ENCODE data around the gene G2E3.

The G2E3 gene

DNA sequence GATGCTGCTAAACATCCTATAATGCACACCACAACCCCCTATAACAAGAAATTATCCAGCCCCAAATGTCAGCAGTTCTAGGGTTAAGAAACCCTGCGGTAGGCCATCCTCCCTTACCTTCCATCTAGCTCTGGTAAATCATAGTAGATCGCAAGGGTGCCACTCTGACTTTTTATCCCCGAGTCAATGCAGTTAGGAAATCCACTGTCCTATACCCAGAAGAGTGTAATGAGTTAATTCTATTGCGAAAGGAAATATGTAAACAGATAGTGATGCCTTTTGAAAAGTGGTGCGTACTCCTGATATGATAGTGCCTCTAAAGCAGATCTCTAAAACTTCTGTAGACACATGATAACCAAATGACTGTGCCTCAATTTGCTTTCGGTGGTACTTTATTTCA is 93.0 kb downstream of the G2E3 start:
- no peak for DNase-seq (ENCODE audit: low read depth)

DNA sequence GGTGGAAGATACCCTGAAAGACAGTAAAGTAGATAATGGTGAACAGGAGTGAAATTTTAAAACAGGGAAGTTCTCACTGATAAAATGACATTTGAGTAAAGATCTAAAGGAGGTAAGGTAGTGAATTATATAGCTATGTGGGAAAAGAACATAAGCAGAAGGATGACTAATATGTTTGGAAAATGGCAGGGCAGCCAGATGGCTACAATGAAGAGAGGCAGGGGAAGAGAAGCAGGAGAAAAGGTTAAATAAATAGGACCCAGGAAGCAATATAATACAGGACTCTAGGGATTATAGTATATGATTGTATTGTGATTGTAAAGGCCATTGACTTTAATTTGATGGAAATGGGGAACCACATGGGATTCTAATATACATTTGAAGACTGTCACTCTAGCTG is 96.2 kb downstream of the G2E3 start:
- no peak for DNase-seq (ENCODE audit: low read depth)

DNA sequence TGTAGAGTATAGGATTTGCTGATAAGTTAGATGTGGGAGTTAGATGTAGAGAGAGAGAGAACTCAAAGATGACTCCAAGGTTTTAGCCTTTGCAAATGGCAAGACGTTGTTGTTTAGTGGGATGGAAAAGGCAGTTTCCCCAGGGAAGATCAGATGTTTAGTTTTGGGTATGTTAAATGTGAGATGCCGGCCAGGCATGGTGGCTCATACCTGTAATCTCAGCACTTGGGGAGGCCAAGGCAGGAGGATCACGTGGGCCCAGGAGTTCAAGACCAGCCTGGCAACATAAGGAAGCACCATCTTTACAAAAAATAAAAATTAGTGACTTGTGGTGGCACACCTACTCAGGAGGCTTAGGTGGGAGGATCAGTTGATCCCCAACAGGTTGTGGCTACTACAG is 96.7 kb downstream of the G2E3 start:
- no peak for DNase-seq (ENCODE audit: low read depth)

DNA sequence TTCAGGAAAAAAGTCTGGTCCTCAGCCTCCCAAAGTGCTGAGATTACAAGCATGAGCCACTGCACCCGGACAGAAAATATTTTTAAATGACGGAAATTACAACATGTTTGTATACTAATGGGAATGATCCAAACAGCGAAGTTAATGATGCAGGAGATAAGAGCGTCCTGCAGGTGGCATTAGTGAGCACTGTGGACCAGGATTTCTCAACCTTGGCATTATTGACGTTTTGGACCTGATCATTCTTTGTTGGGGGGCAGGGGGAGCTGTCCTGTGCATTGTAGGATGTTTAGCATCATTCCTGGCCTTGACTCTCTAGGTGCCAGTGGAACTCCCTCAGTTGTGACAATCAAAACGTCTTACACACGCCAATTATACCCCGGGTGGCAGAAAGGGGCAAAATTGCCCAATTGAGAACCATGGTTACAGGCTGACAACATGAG is 97.3 kb downstream of the G2E3 start:
- no peak for DNase-seq (ENCODE audit: low read depth)

DNA sequence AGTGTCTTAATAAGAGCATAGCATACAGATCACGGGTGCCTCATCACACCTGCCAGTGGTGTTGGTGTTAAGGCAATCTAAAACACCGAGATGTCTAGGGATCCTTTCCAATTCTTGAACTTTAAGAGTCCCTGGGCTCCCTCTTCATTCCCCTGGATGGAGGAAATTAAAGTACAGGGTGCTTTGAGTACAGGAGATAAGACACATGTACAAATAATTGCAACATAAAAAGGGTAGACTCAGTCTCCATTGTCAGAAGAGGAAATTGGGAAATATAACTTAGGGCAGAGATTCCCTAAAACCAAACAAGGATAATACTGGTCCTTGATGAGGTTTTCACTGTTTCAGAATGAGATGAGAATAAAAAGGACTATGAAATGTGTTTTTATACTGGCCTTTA is 98.1 kb downstream of the G2E3 start:
- no peak for DNase-seq (ENCODE audit: low read depth)

DNA sequence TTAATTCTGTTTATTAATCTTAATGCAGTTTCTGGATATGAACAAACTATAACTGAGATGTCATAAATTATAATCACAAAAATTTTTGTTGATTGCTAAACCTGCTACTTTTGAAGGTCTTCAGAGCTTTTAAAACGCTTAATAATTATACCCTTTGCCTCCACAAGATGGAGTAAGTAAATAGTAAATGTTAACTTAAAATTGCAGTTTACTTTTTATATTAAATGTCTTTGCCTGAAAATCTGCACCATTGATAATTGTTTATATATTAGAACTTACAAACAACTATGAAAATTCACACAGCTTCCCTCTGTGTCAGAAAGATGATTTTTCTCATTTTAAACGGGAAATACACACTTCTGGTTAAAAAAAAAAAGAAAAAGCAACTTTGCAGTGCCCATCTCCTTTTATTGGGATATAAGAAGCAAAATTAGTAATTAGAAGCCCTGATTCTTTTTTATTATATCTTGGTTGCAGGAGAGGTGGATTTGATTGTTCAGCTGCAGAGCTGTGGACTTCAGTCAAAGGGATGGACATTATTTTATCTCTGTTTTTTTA is 98.7 kb downstream of the G2E3 start:
- DNase-seq (ENCODE audit: low read depth): no peak

DNA sequence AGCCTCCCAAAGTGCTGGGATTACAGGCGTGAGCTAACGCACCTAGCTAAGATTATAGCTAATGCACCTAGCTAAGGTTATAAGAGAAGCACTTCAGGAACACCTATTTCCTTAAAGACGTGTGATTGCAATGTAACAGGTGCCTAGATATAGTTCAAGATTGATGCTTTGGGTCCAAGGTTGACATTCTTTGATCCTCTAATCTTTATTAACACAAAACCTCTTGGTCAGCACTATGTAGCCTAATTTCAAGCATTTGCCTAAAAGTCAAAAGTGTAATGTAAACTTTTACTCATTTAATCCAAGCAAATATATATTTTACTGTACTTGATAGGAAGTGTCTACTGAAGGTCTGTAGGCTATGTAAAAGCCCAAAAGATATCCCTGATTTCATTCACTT is 99.7 kb downstream of the G2E3 start:
- DNase-seq (ENCODE audit: low read depth): no peak

DNA sequence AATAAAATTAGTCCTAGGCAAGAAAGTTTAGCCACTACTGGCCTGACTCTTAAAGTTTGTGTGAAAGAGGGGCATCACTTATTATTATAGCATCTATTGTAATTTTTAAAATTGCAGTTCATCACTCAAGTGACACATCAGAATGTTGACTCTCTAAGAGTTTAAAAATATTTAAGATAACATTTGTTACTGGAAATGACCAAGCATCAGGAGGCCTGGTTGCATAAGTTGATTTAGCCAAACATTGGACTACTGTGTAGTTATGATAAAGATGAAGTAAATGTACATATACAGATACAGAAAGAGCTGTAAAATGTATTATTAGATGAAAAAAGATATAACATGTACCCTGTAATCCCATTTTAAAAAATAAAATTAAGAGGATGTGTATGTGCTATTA is 110.6 kb downstream of the G2E3 start:
- no peak for DNase-seq (ENCODE audit: low read depth)
